NCI-H2196 (cell line): ENCODE measurements around the gene KCTD3.

Experiments used
- DNase-seq: peaks from one replicate; lab custom pipeline; 2025; ENCODE audit not compliant: unreplicated experiment; lab: John Stamatoyannopoulos, UW

KCTD3 gene

GRCh38 chr1:215566556-215567490 lies at the start of gene KCTD3:
Gene KCTD3, plus strand, starts transcription at chr1:215567304. Its CDS starts 382 bp downstream, at chr1:215567686.
- DNase-seq, result peak; percentile 50

- DNase-seq, result no peak
These were observed 49.6 kb upstream of the KCTD3 start for GRCh38 chr1:215517441-215517891.

GRCh38 chr1:215518594-215518993 lies 48.5 kb upstream of the KCTD3 start:
- DNase-seq, result no peak

- DNase-seq, result no peak
These were observed 45.8 kb upstream of the KCTD3 start for GRCh38 chr1:215521279-215521678.

GRCh38 chr1:215523128-215523861 lies 43.8 kb upstream of the KCTD3 start:
- no peak for DNase-seq

- no peak for DNase-seq
These were observed 43.2 kb upstream of the KCTD3 start for GRCh38 chr1:215523906-215524305.

GRCh38 chr1:215526147-215526845 lies 40.8 kb upstream of the KCTD3 start:
- peak; percentile 63 for DNase-seq

- no peak for DNase-seq
These were observed 40.3 kb upstream of the KCTD3 start for GRCh38 chr1:215526846-215527151.

GRCh38 chr1:215529111-215529510 lies 38.0 kb upstream of the KCTD3 start:
- DNase-seq, result no peak

- no peak for DNase-seq
These were observed 37.5 kb upstream of the KCTD3 start for GRCh38 chr1:215529571-215529970.

GRCh38 chr1:215530401-215530984 lies 36.6 kb upstream of the KCTD3 start:
- no peak for DNase-seq

GRCh38 chr1:215539803-215540570 lies 27.1 kb upstream of the KCTD3 start:
- peak; percentile 55 for DNase-seq

- DNase-seq, result no peak
These were observed 24.8 kb upstream of the KCTD3 start for GRCh38 chr1:215542301-215542700.

GRCh38 chr1:215543191-215543606 lies 23.9 kb upstream of the KCTD3 start:
- no peak for DNase-seq

GRCh38 chr1:215543806-215544205 lies 23.3 kb upstream of the KCTD3 start:
- no peak for DNase-seq

GRCh38 chr1:215544566-215544965 lies 22.5 kb upstream of the KCTD3 start:
- no peak for DNase-seq

GRCh38 chr1:215545096-215545495 lies 22.0 kb upstream of the KCTD3 start:
- no peak for DNase-seq

GRCh38 chr1:215547011-215547410 lies 20.1 kb upstream of the KCTD3 start:
- DNase-seq, result no peak

GRCh38 chr1:215551806-215552205 lies 15.3 kb upstream of the KCTD3 start:
- DNase-seq, result no peak

GRCh38 chr1:215554865-215555264 lies 12.2 kb upstream of the KCTD3 start:
- DNase-seq, result no peak
